ENCODE results near the gene CAPN2. TPM values are rescaled to one million over a fixed set of nuclear protein-coding genes. Genes with fewer than 3 reads are reported as not detected.

Gene CAPN2
- total RNA-seq, result 348 and 511 TPM in 2 replicates

GRCh38 chr1:223712194-223712849 lies at the start of gene CAPN2:
CAPN2 (plus strand) TSS chr1:223712539; CDS start chr1:223712641, 102 bp downstream.

GRCh38 chr1:223665592-223666312 lies 46.6 kb upstream of the CAPN2 start, which contains the start of gene CAPN8:
CAPN8 (minus strand) TSS chr1:223665701; CDS start chr1:223665646, 55 bp downstream.

Other genes with a start within 250 kb of the CAPN2 start
- not detected in 2 replicates for gene CAPN8, start 46.8 kb upstream of the CAPN2 start, total RNA-seq
- 28.1 and 42.8 TPM in 2 replicates for gene TP53BP2, start 133.4 kb downstream of the CAPN2 start, total RNA-seq

Measured in smooth muscle cell of trachea (primary cell).